HepG2 (cell line): ENCODE data around the gene ZDHHC11.

Experiments
- EZH2 ChIP-seq: conservative IDR thresholded peaks from 2 replicates; pipeline ENCODE4 v1.6.1; 2012; ENCODE audit warnings: mild to moderate bottlenecking, low read depth, low read length, moderate library complexity
- MED8 ChIP-seq: sonication (generic); formaldehyde crosslinking; IDR thresholded peaks from 2 replicates; pipeline ENCODE4 v1.8.1; 2023; ENCODE audit warnings: mild to moderate bottlenecking, missing genetic modification reagents; ENCODE audit not compliant: insufficient replicate concordance
- RFXANK ChIP-seq: IDR thresholded peaks from 2 replicates; pipeline ENCODE4 v1.6.1; 2016
- TCF7 ChIP-seq: sonication (generic); IDR thresholded peaks from 2 replicates; pipeline ENCODE4 v1.6.1; 2016; ENCODE audit warnings: antibody characterized with exemption, low read depth
- ZNF550 ChIP-seq: sonication (generic); formaldehyde crosslinking; IDR thresholded peaks from 2 replicates; pipeline ENCODE4 v1.4.0; 2020; ENCODE audit warnings: mild to moderate bottlenecking, missing genetic modification reagents, borderline replicate concordance
- ZSCAN22 ChIP-seq: sonication (generic); formaldehyde crosslinking; IDR thresholded peaks from 2 replicates; pipeline ENCODE4 v1.4.0; 2020; ENCODE audit warnings: mild to moderate bottlenecking, missing genetic modification reagents

DNA sequence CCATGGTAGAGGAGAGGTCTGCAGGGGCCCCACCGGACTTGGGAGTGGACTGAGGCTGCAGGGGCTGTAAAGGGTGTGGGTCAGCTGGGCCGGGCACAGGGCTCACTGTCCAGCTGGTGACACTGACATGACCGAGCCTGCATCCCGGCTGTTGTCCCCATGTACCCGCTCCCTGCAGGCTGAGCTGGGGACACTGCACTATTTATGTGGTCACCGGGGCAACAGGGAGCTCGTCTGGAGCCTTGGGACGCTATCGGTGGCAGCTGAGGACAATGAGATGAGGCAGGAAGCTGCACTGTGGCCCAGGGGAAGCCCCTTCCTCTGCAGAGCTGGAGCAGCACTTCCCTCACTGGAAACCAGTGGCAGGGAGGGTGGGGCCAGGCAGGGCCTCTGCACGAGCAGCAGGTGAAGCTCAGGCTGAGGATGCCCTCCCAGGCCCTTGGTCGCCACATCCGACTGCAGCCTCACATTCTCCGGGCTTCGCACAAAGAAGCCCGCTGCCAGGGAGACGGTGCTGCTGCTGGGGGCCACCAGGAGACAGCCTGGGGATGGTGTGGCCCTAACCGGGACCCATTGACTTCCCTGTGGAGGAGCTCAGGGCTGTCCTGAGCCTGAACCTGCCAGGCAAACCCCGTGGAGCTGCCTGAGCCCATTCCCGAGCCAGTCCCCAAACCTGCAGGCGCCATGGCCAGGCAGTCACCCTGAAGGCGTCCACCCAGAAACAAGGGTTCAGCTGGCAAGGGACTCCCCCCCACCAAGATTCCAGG lies 92.7 kb downstream of the ZDHHC11 start:
- no peak for TF ChIP-seq EZH2
- TF ChIP-seq MED8 (CRISPR knock-in tag): no peak
- no peak for TF ChIP-seq ZNF550 (CRISPR knock-in tag)
- TF ChIP-seq RFXANK (CRISPR knock-in tag): no peak
- no peak for TF ChIP-seq ZSCAN22 (CRISPR knock-in tag)
- no peak for TF ChIP-seq TCF7
